Measurements from ENCODE around the gene MANSC1.

MANSC1 gene
- total RNA-seq, result 0 to 0.73 (median 0.21) reads per million in 9 experiments

- Mint-ChIP-seq H3K4me1 (ENCODE audit: low read depth in 2 of 2) (peaks cover 9 to 10% of the 10 kb centered on the region in 2 donors), H3K4me3 (peak within 1 kb of the TSS; percentile 62 to 68), H3K9me3 (no peaks in the 10 kb centered on the region), H3K27me3 (no peaks in the 10 kb centered on the region), H3K36me3 (ENCODE audit: insufficient read depth) (peaks cover 5% of the 10 kb centered on the region), H3K27ac (peak within 1 kb of the TSS in 1 of 2 donors; percentile 36)
- DNase-seq (peak; percentile 18 to 22 (median 19)), ATAC-seq (replicated peaks) (peak; percentile 81)
These were observed at the start of gene MANSC1 for GRCh38 chr12:12349711-12350665. TSS of gene MANSC1 (minus strand) at chr12:12350242. CDS start at chr12:12343314, 6,928 bp downstream.

- H3K4me1 Mint-ChIP-seq (ENCODE audit: low read depth in 2 of 2), result peaks cover 12 to 49% of the 10 kb centered on the region in 2 donors
- no peaks in the 10 kb centered on the region for H3K27me3 Mint-ChIP-seq
These were observed 49.1 kb upstream of the MANSC1 start for GRCh38 chr12:12399161-12399560.

GRCh38 chr12:12398026-12398859, 48.2 kb upstream of the MANSC1 start:
- Mint-ChIP-seq H3K4me3 (no peak overlapping the region), H3K27ac (peak overlapping the region in 1 of 2 donors; percentile 79), H3K36me3 (ENCODE audit: insufficient read depth) (no peaks in the 10 kb centered on the region), H3K27me3 (no peaks in the 10 kb centered on the region), H3K9me3 (no peaks in the 10 kb centered on the region), H3K4me1 (ENCODE audit: low read depth in 2 of 2) (peaks cover 12 to 43% of the 10 kb centered on the region in 2 donors)
- DNase-seq, result no peak
- no peak for ATAC-seq (replicated peaks)

More at GRCh38 chr12:12399161-12399560, 49.1 kb upstream of the MANSC1 start:
- H3K36me3 Mint-ChIP-seq (ENCODE audit: insufficient read depth), result no peaks in the 10 kb centered on the region
- no peak overlapping the region for H3K4me3 Mint-ChIP-seq
- ATAC-seq (replicated peaks) (no peak), DNase-seq (no peak)
- peak overlapping the region in 1 of 2 donors; percentile 17 for H3K27ac Mint-ChIP-seq
- H3K9me3 Mint-ChIP-seq, result no peaks in the 10 kb centered on the region

- H3K27ac Mint-ChIP-seq, result peak overlapping the region; percentile 13 to 16
- H3K36me3 Mint-ChIP-seq (ENCODE audit: insufficient read depth), result no peaks in the 10 kb centered on the region
- no peak for DNase-seq
- no peaks in the 10 kb centered on the region for H3K9me3 Mint-ChIP-seq
- no peaks in the 10 kb centered on the region for H3K27me3 Mint-ChIP-seq
- H3K4me1 Mint-ChIP-seq (ENCODE audit: low read depth in 2 of 2), result peaks cover 12 to 35% of the 10 kb centered on the region in 2 donors
- H3K4me3 Mint-ChIP-seq, result no peak overlapping the region
- no peak for ATAC-seq (replicated peaks)
These were observed 47.1 kb upstream of the MANSC1 start for GRCh38 chr12:12397184-12397583.

- no peak overlapping the region for H3K4me3 Mint-ChIP-seq
- no peak for DNase-seq
- ATAC-seq (replicated peaks), result no peak
- H3K4me1 Mint-ChIP-seq (ENCODE audit: low read depth in 2 of 2), result peaks cover 12 to 35% of the 10 kb centered on the region in 2 donors
- no peaks in the 10 kb centered on the region for H3K27me3 Mint-ChIP-seq
- H3K9me3 Mint-ChIP-seq, result no peaks in the 10 kb centered on the region
- peak overlapping the region in 1 of 2 donors; percentile 13 for H3K27ac Mint-ChIP-seq
- no peaks in the 10 kb centered on the region for H3K36me3 Mint-ChIP-seq (ENCODE audit: insufficient read depth)
These were observed 46.7 kb upstream of the MANSC1 start for GRCh38 chr12:12396694-12397093.

GRCh38 chr12:12393171-12393570, 43.1 kb upstream of the MANSC1 start:
- no peak overlapping the region for H3K27ac Mint-ChIP-seq

GRCh38 chr12:12392413-12392812, 42.4 kb upstream of the MANSC1 start:
- H3K27ac Mint-ChIP-seq, result no peak overlapping the region
- no peaks in the 10 kb centered on the region for H3K9me3 Mint-ChIP-seq
- DNase-seq, result no peak
- no peak for ATAC-seq (replicated peaks)
- no peaks in the 10 kb centered on the region for H3K27me3 Mint-ChIP-seq
- H3K4me1 Mint-ChIP-seq (ENCODE audit: low read depth in 2 of 2), result peaks cover 7 to 25% of the 10 kb centered on the region in 2 donors
- no peak overlapping the region for H3K4me3 Mint-ChIP-seq
- no peaks in the 10 kb centered on the region for H3K36me3 Mint-ChIP-seq (ENCODE audit: insufficient read depth)

More at GRCh38 chr12:12393171-12393570, 43.1 kb upstream of the MANSC1 start:
- H3K4me1 Mint-ChIP-seq (ENCODE audit: low read depth in 2 of 2), result peaks cover 4 to 20% of the 10 kb centered on the region in 2 donors
- no peaks in the 10 kb centered on the region for H3K36me3 Mint-ChIP-seq (ENCODE audit: insufficient read depth)
- no peak overlapping the region for H3K4me3 Mint-ChIP-seq
- ATAC-seq (replicated peaks) (no peak), DNase-seq (no peak)
- H3K9me3 Mint-ChIP-seq, result no peaks in the 10 kb centered on the region
- H3K27me3 Mint-ChIP-seq, result no peaks in the 10 kb centered on the region

- Mint-ChIP-seq H3K27ac (peak overlapping the region; percentile 82 to 97), H3K4me1 (ENCODE audit: low read depth in 2 of 2) (peaks cover 20 to 47% of the 10 kb centered on the region in 2 donors), H3K9me3 (no peaks in the 10 kb centered on the region), H3K4me3 (peak overlapping the region in 1 of 2 donors; percentile 66), H3K36me3 (ENCODE audit: insufficient read depth) (peaks cover 10% of the 10 kb centered on the region), H3K27me3 (no peaks in the 10 kb centered on the region)
- DNase-seq, result no peak
- ATAC-seq (replicated peaks), result no peak
These were observed 37.5 kb upstream of the MANSC1 start for GRCh38 chr12:12387501-12387900.

- peak overlapping the region; percentile 73 to 74 for H3K4me3 Mint-ChIP-seq
- no peaks in the 10 kb centered on the region for H3K9me3 Mint-ChIP-seq
- ATAC-seq (replicated peaks) (peak; percentile 70), DNase-seq (peak; percentile 31 to 53 (median 38))
- no peaks in the 10 kb centered on the region for H3K27me3 Mint-ChIP-seq
- H3K36me3 Mint-ChIP-seq (ENCODE audit: insufficient read depth), result peaks cover 18% of the 10 kb centered on the region
- H3K4me1 Mint-ChIP-seq (ENCODE audit: low read depth in 2 of 2), result peaks cover 23 to 65% of the 10 kb centered on the region in 2 donors
- peak overlapping the region; percentile 95 to 97 for H3K27ac Mint-ChIP-seq
These were observed 34.7 kb upstream of the MANSC1 start for GRCh38 chr12:12384571-12385340.

GRCh38 chr12:12381982-12382381, 31.9 kb upstream of the MANSC1 start:
- peaks cover 35% of the 10 kb centered on the region for H3K36me3 Mint-ChIP-seq (ENCODE audit: insufficient read depth)
- H3K9me3 Mint-ChIP-seq, result no peaks in the 10 kb centered on the region
- DNase-seq (no peak), ATAC-seq (replicated peaks) (no peak)
- H3K4me3 Mint-ChIP-seq, result no peak overlapping the region
- H3K4me1 Mint-ChIP-seq (ENCODE audit: low read depth in 2 of 2), result peaks cover 25 to 59% of the 10 kb centered on the region in 2 donors
- no peaks in the 10 kb centered on the region for H3K27me3 Mint-ChIP-seq
- peak overlapping the region in 1 of 2 donors; percentile 97 for H3K27ac Mint-ChIP-seq

GRCh38 chr12:12380949-12381593, 31.0 kb upstream of the MANSC1 start:
- no peaks in the 10 kb centered on the region for H3K27me3 Mint-ChIP-seq
- DNase-seq, result no peak
- H3K4me3 Mint-ChIP-seq, result peak overlapping the region in 1 of 2 donors; percentile 16
- peaks cover 27 to 64% of the 10 kb centered on the region in 2 donors for H3K4me1 Mint-ChIP-seq (ENCODE audit: low read depth in 2 of 2)
- no peaks in the 10 kb centered on the region for H3K9me3 Mint-ChIP-seq
- ATAC-seq (replicated peaks), result no peak
- peaks cover 40% of the 10 kb centered on the region for H3K36me3 Mint-ChIP-seq (ENCODE audit: insufficient read depth)
- H3K27ac Mint-ChIP-seq, result peak overlapping the region; percentile 93 to 97

Measured in effector memory CD8-positive, alpha-beta T cell (primary cell).